WTC11 (cell line): ENCODE measurements around the gene TENT4B. TPM values are rescaled to one million over a fixed set of nuclear protein-coding genes. Genes with fewer than 3 reads are reported as not detected.

Experiments
- ATAC-seq: fragments of 200-7000 bp; cut with Tn5 transposase; 2 replicates; pipeline ENCODE4 v1.10.0; 2021; ENCODE audit warnings: mild to moderate bottlenecking, moderate library complexity
- CTCF ChIA-PET: fragments of 300-600 bp; sonication (Branson Sonifier 250); formaldehyde crosslinking; loops from one replicate; lab custom pipeline; 2021; ENCODE audit warnings: antibody characterized with exemption; lab: Charles Lee
- POLR2A ChIA-PET: fragments of 350-600 bp; sonication (Branson Sonifier 250); formaldehyde crosslinking; loops from one replicate; lab custom pipeline; 2021; ENCODE audit warnings: antibody characterized with exemption; lab: Charles Lee
- DNase-seq: peaks from one replicate; pipeline ENCODE4 v3.0.0; 2021; ENCODE audit warnings: low spot score
- H3K27ac Mint-ChIP-seq: 2 replicates; pipeline ENCODE4 v1.8.0; 2021; ENCODE audit warnings: mixed read lengths
- H3K27me3 Mint-ChIP-seq: 2 replicates; pipeline ENCODE4 v1.8.0; 2021; ENCODE audit warnings: low read depth, mild to moderate bottlenecking, moderate library complexity, mixed read lengths
- H3K36me3 Mint-ChIP-seq: 2 replicates; pipeline ENCODE4 v1.8.0; 2021; ENCODE audit warnings: mixed read lengths
- H3K4me1 Mint-ChIP-seq: 2 replicates; pipeline ENCODE4 v1.8.0; 2022; ENCODE audit warnings: mixed read lengths
- H3K4me3 Mint-ChIP-seq: 2 replicates; pipeline ENCODE4 v1.8.0; 2021; ENCODE audit warnings: mild to moderate bottlenecking, moderate library complexity, mixed read lengths
- H3K9me3 Mint-ChIP-seq: 2 replicates; pipeline ENCODE4 v1.8.0; 2021; ENCODE audit warnings: mixed read lengths
- ATF3 ChIP-seq: sonication (generic); formaldehyde crosslinking; conservative IDR thresholded peaks from 2 replicates; pipeline ENCODE4 v1.8.1; 2022; ENCODE audit warnings: mild to moderate bottlenecking, missing genetic modification reagents
- CBFB ChIP-seq: sonication (generic); formaldehyde crosslinking; IDR thresholded peaks from 2 replicates; pipeline ENCODE4 v1.8.1; 2022; ENCODE audit warnings: mild to moderate bottlenecking, low read depth, missing genetic modification reagents
- CTCF ChIP-seq: fragments of 200-600 bp; IDR thresholded peaks from 2 replicates; pipeline ENCODE4 v1.8.0; 2022; ENCODE audit warnings: antibody characterized with exemption
- E2F4 ChIP-seq: sonication (generic); formaldehyde crosslinking; IDR thresholded peaks from 2 replicates; pipeline ENCODE4 v1.8.1; 2022; ENCODE audit warnings: low read depth, mild to moderate bottlenecking, moderate library complexity, missing genetic modification reagents, borderline replicate concordance
- E2F5 ChIP-seq: sonication (generic); formaldehyde crosslinking; IDR thresholded peaks from 2 replicates; pipeline ENCODE4 v1.8.1; 2022; ENCODE audit warnings: mild to moderate bottlenecking, moderate library complexity, missing genetic modification reagents
- ELF4 ChIP-seq: sonication (generic); formaldehyde crosslinking; IDR thresholded peaks from 2 replicates; pipeline ENCODE4 v1.8.1; 2022; ENCODE audit warnings: low read depth, mild to moderate bottlenecking, moderate library complexity, missing genetic modification reagents
- EMX1 ChIP-seq: fragments of 250-450 bp; sonication (Bioruptor Pico); IDR thresholded peaks from 2 replicates; pipeline ENCODE4 v1.8.0; 2021; ENCODE audit warnings: mild to moderate bottlenecking
- ESRRA ChIP-seq: sonication (generic); formaldehyde crosslinking; IDR thresholded peaks from 2 replicates; pipeline ENCODE4 v1.8.1; 2022; ENCODE audit warnings: mild to moderate bottlenecking, missing genetic modification reagents, borderline replicate concordance
- ETV6 ChIP-seq: sonication (generic); formaldehyde crosslinking; IDR thresholded peaks from 2 replicates; pipeline ENCODE4 v1.8.1; 2022; ENCODE audit warnings: mild to moderate bottlenecking, missing genetic modification reagents
- FOXK1 ChIP-seq: sonication (generic); formaldehyde crosslinking; IDR thresholded peaks from 2 replicates; pipeline ENCODE4 v1.8.0; 2022; ENCODE audit warnings: mild to moderate bottlenecking, moderate library complexity, missing genetic modification reagents
- GABPB1 ChIP-seq: sonication (generic); formaldehyde crosslinking; IDR thresholded peaks from 2 replicates; pipeline ENCODE4 v1.8.1; 2023; ENCODE audit warnings: mild to moderate bottlenecking, missing genetic modification reagents
- IRF2 ChIP-seq: sonication (generic); formaldehyde crosslinking; IDR thresholded peaks from 2 replicates; pipeline ENCODE4 v1.8.0; 2022; ENCODE audit warnings: low read depth, missing genetic modification reagents, borderline replicate concordance
- JAZF1 ChIP-seq: fragments of 250-450 bp; sonication (Bioruptor Pico); IDR thresholded peaks from 2 replicates; pipeline ENCODE4 v1.9.0; 2021; ENCODE audit warnings: moderate library complexity, mild to moderate bottlenecking, inconsistent platforms
- JUN ChIP-seq: sonication (generic); formaldehyde crosslinking; IDR thresholded peaks from 2 replicates; pipeline ENCODE4 v1.8.0; 2023; ENCODE audit warnings: mild to moderate bottlenecking, missing genetic modification reagents
- KAT7 ChIP-seq: sonication (generic); formaldehyde crosslinking; IDR thresholded peaks from 2 replicates; pipeline ENCODE4 v1.8.1; 2023; ENCODE audit warnings: missing genetic modification reagents, mild to moderate bottlenecking, borderline replicate concordance
- MAX ChIP-seq: sonication (generic); formaldehyde crosslinking; IDR thresholded peaks from 2 replicates; pipeline ENCODE4 v1.8.0; 2022; ENCODE audit warnings: mild to moderate bottlenecking, missing genetic modification reagents
- NR3C1 ChIP-seq: sonication (generic); formaldehyde crosslinking; conservative IDR thresholded peaks from 2 replicates; pipeline ENCODE4 v1.8.1; 2023; ENCODE audit warnings: low read depth, mild to moderate bottlenecking, missing genetic modification reagents
- OVOL2 ChIP-seq: fragments of 250-450 bp; sonication (Bioruptor Pico); IDR thresholded peaks from 2 replicates; pipeline ENCODE4 v1.9.0; 2021; ENCODE audit warnings: mild to moderate bottlenecking, borderline replicate concordance
- PRDM15 ChIP-seq: sonication (generic); formaldehyde crosslinking; IDR thresholded peaks from 2 replicates; pipeline ENCODE4 v1.8.0; 2022; ENCODE audit warnings: missing genetic modification reagents
- SMAD3 ChIP-seq: sonication (generic); formaldehyde crosslinking; IDR thresholded peaks from 2 replicates; pipeline ENCODE4 v1.8.0; 2022; ENCODE audit warnings: missing genetic modification reagents, mild to moderate bottlenecking, borderline replicate concordance
- TCF7 ChIP-seq: sonication (generic); formaldehyde crosslinking; IDR thresholded peaks from 2 replicates; pipeline ENCODE4 v1.8.0; 2022; ENCODE audit warnings: mild to moderate bottlenecking, low read depth, missing genetic modification reagents, moderate library complexity
- TEAD1 ChIP-seq: sonication (generic); formaldehyde crosslinking; IDR thresholded peaks from 2 replicates; pipeline ENCODE4 v1.8.0; 2022; ENCODE audit warnings: mild to moderate bottlenecking, missing genetic modification reagents
- TEAD4 ChIP-seq: sonication (generic); formaldehyde crosslinking; IDR thresholded peaks from 2 replicates; pipeline ENCODE4 v1.8.0; 2022; ENCODE audit warnings: mild to moderate bottlenecking, missing genetic modification reagents
- TP53 ChIP-seq: sonication (generic); formaldehyde crosslinking; IDR thresholded peaks from 2 replicates; pipeline ENCODE4 v1.8.1; 2023; ENCODE audit warnings: mild to moderate bottlenecking, missing genetic modification reagents
- USF1 ChIP-seq: sonication (generic); formaldehyde crosslinking; IDR thresholded peaks from 2 replicates; pipeline ENCODE4 v1.8.0; 2022; ENCODE audit warnings: mild to moderate bottlenecking, missing genetic modification reagents
- ZNF121 ChIP-seq: sonication (generic); formaldehyde crosslinking; IDR thresholded peaks from 2 replicates; pipeline ENCODE4 v1.8.0; 2023; ENCODE audit warnings: missing genetic modification reagents
- ZNF396 ChIP-seq: fragments of 250-450 bp; sonication (Bioruptor Pico); IDR thresholded peaks from 2 replicates; pipeline ENCODE4 v1.8.0; 2021; ENCODE audit warnings: mild to moderate bottlenecking, moderate library complexity, borderline replicate concordance
- ZNF423 ChIP-seq: fragments of 250-450 bp; sonication (Bioruptor Pico); IDR thresholded peaks from 2 replicates; pipeline ENCODE4 v2.1.2; 2022; ENCODE audit warnings: mild to moderate bottlenecking, moderate library complexity
- ZNF671 ChIP-seq: fragments of 250-450 bp; sonication (Bioruptor Pico); IDR thresholded peaks from 2 replicates; pipeline ENCODE4 v1.8.0; 2021; ENCODE audit warnings: mild to moderate bottlenecking
- total RNA-seq: library from RNA; stranded (reverse); gene quantifications from 3 replicates; pipeline ENCODE4 v1.2.3, GENCODE V29; 2021

The TENT4B gene
- total RNA-seq, 1 experiment from 2014 or later, result 14.3 TPM

- H3K27ac Mint-ChIP-seq, result no peak overlapping the region
- peak overlapping the region; percentile 81 for H3K4me3 Mint-ChIP-seq
- ATAC-seq, result no peak
- H3K27me3 Mint-ChIP-seq, result peaks cover 3% of the 10 kb centered on the region; the same call in 1 of the 2 replicates
- ChIA-PET POLR2A (no interaction called here), CTCF (interaction anchor here (1.4 kb wide), 1 partner anchor 56 kb away, joined by 7 read pairs; no protein-coding TSS in a partner anchor)
- TF ChIP-seq FOXK1 (CRISPR knock-in tag) (no peak), TCF7 (CRISPR knock-in tag) (no peak), TEAD1 (CRISPR knock-in tag) (no peak), TP53 (no peak), ZNF671 (CRISPR knock-in tag) (no peak), PRDM15 (no peak), NR3C1 (CRISPR knock-in tag) (no peak), JAZF1 (no peak), ZNF396 (CRISPR knock-in tag) (no peak), CTCF (no peak), SMAD3 (CRISPR knock-in tag) (no peak)
- no peak for DNase-seq
- H3K36me3 Mint-ChIP-seq, result no peaks in the 10 kb centered on the region
- peaks cover 21% of the 10 kb centered on the region for H3K4me1 Mint-ChIP-seq
- no peaks in the 10 kb centered on the region for H3K9me3 Mint-ChIP-seq
Measured at GRCh38 chr16:50154420-50154950, 1.4 kb downstream of the TENT4B start.

GRCh38 chr16:50155925-50156324, 2.8 kb downstream of the TENT4B start:
- POLR2A ChIA-PET, result no interaction called here
- CTCF ChIA-PET, result interaction anchor here (0.9 to 1.4 kb wide), 3 partner anchors 54 to 171 kb away, joined by 3 to 7 read pairs (median 3); partner anchors contain the start of gene CNEP1R1
- no peak for TF ChIP-seq E2F4 (CRISPR knock-in tag)
- TF ChIP-seq ELF4, result no peak
- TF ChIP-seq ZNF121 (CRISPR knock-in tag), result no peak
- no peak for TF ChIP-seq ESRRA (CRISPR knock-in tag)
- TF ChIP-seq MAX (CRISPR knock-in tag), result no peak
- no peak for TF ChIP-seq ETV6 (CRISPR knock-in tag)
- TF ChIP-seq ZNF423 (CRISPR knock-in tag), result no peak
- no peak for TF ChIP-seq KAT7 (CRISPR knock-in tag)
- no peak for TF ChIP-seq IRF2
- TF ChIP-seq USF1, result no peak
- TF ChIP-seq OVOL2 (CRISPR knock-in tag), result no peak
- TF ChIP-seq GABPB1 (CRISPR knock-in tag), result no peak
- TF ChIP-seq JUN (CRISPR knock-in tag), result no peak
- TF ChIP-seq EMX1 (CRISPR knock-in tag), result no peak
- TF ChIP-seq TEAD4 (CRISPR knock-in tag), result no peak
- no peak for TF ChIP-seq CBFB (CRISPR knock-in tag)
- TF ChIP-seq ATF3 (CRISPR knock-in tag), result no peak
- no peak for TF ChIP-seq E2F5 (CRISPR knock-in tag)
- TF ChIP-seq ZNF396 (CRISPR knock-in tag), result no peak

More at GRCh38 chr16:50155925-50156324, 2.8 kb downstream of the TENT4B start:
- no peaks in the 10 kb centered on the region for H3K9me3 Mint-ChIP-seq
- peak overlapping the region; percentile 81 for H3K4me3 Mint-ChIP-seq
- no peak for DNase-seq
- ATAC-seq, result no peak
- no peaks in the 10 kb centered on the region for H3K36me3 Mint-ChIP-seq
- peaks cover 21% of the 10 kb centered on the region for H3K4me1 Mint-ChIP-seq
- H3K27ac Mint-ChIP-seq, result no peak overlapping the region
- H3K27me3 Mint-ChIP-seq, result peaks cover 3% of the 10 kb centered on the region; the same call in 1 of the 2 replicates
